Activated naive CD8-positive, alpha-beta T cell treated with anti-CD3 and anti-CD28 coated beads, Interleukin-2, amount 50 U/mL, for 16 hours (primary cell): ENCODE data around the gene GIMAP6.
"Not testable (repeated sequence)": the region's sequence is repeated elsewhere in the genome, so short reads cannot be mapped to it uniquely, and the experiment has no call there.

Source experiments
- DNase-seq: peaks from one replicate; pipeline ENCODE4 v3.0.0-alpha.2; 2020; ENCODE audit warnings: low read depth, low spot score

The GIMAP6 gene

DNA sequence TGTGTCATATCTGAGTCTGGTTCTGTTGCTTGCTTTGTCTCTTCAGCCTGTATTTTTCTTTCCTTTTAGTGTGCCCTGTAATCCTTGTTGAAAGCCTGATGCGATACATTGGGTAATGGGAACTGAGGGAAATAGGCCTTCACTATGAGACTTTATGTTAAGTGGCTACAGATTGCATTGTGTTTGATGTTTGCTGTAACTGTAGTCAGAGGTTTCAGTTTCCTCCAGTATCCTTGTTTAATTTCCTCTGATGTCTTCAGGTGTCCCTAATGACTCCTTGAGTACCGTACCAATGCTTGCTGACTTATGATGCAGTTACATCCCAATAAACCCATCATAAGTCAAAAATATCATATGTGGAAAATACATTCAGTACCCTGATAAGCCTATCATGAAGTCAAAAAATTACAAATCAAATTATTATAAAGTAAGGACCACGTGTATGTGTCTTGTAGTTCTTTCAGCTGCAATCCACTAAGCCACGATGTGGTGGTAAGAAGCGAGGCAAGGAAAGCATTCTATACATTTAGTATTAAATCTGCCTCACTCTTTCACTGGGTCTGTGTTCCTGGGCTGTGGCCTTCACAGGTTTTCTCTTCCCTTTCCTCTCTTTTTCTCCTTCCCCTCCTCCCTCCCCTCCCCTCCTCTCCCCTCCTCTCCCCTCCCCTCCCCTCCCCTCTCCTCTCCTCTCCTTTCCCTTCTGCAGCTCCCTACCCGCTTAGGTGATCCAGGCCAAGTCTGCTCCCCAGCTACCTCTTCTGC, 13.3 kb upstream of the GIMAP6 start:
- no peak for DNase-seq

DNA sequence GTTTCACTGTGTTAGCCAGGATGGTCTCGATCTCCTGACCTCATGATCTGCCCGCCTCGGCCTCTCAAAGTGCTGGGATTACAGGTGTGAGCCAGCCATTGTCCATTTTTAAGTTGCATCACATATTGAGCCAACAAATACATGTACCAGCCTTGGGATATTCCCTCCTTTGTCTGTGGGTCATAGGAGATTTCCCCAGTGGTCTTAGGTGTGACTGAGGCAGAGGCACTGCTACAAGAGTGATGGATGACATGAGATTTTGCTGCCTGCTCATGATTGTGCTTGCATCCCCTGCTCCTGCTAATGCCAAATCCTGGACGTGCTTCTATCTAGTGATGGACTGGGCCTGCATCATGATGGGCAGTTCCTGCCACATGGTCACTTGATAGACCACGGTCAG, 10.7 kb upstream of the GIMAP6 start:
- DNase-seq, result no peak

DNA sequence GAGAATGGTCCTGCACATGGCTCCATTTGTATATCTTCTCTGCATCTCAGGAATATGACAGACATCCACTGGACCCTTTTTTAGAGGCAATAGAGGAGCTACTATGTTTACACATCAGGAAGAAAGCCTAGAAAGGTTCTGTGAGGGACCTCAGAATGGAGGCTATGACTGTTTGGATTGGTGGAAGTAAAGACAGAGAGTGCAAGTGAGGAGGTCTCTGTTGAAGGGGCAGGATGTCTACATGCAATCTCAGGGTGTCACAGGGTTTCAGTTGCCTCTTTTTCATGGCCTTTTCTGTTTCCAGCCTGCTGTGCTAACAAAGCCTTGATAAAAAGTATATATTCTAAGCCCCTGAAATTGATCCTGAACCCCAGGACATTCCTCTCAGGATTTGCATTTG, 9.7 kb upstream of the GIMAP6 start:
- no peak for DNase-seq

DNA sequence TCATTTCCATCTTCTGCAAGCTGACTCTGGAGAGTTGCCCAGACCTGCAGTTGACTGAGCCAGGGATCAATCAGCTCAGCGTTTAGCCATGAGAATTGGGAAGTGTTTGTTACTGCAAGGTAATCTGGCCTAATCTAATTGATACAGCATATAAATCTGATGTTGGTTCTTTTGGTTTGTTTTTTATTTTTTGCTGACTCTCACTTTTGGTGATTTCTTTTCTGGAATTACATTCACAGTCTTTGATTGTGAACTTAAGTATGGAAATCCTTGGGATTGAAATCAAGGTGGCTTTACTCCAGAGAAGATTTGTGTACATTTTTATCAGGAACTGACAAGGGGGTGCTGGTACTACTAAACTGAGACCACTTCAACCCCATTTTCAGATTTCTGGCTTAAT, 1.7 kb upstream of the GIMAP6 start:
- DNase-seq, result no peak

DNA sequence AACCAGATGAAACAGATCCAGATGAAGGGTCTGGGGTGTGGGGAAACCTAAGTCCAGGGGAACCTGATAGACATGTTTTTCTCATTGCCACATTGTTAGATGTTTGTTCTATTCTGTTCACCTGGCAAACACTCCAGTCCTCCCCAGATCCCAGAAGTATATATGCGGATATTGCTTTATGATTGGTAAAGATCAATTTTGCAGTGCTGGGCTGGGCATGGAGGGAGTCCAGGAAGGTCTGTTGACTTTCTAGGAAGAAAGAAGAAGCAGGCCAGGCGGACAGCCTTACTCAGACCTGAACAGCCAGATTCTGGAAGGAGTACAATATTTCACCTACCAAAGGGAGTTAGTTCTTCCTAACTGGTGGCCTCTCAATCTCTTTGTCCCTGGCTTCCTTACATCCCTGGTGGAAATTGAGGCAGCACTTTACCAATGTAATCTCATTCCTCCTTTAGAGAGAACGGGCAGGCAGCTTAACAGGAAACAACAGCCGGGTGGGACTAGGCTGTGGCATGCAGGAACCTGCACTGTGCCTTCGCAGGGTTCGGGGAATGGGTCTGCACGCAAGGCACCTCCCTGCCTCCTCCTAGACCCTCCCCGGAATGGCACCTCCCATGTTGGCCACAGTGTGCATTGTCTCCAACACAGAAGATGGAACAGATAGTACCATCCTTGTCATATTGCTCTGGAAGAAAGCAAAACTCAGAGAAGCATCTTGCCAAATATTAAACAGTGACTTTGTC, 930 bp downstream of the GIMAP6 start:
- DNase-seq, result peak; percentile 23

DNA sequence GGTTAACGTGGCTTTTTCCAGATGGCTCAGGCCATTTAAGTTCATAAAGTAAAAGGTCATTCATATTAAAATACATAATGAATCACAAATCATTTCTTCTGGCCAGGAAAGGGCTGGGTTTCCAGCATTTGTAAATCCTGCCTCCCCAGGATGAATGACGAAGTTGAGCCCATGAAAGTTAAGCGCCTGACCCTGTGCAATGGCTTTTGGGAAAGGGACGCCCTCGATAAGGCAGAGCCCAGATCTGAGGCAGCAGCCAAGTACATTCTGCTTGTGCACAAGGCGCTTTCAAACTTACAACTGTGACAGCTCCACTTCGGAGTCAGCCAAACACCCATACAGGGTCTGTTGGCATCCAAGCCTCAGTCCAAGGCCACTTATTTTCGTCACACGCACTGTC, 2.8 kb downstream of the GIMAP6 start:
- no peak for DNase-seq

DNA sequence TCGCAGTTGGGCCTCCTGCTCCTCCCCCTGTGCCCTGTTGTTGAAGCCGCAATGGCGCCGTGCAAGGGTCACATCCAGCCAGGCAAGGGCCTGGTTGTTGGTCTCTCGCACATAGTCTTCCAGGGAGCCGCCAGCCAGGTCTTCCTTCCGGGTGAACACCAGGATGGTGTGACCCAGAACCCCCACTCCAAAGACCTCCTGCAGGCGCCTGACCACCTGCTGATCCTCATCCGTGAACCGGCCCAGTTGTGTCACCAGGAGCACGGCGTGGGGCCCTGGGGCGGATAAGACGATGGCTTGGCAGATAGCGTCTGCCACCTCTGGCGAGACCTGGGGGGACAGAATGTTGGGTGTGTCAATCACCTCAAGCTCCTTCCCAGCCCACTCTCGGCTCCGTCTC, 4.2 kb downstream of the GIMAP6 start:
- no peak for DNase-seq

DNA sequence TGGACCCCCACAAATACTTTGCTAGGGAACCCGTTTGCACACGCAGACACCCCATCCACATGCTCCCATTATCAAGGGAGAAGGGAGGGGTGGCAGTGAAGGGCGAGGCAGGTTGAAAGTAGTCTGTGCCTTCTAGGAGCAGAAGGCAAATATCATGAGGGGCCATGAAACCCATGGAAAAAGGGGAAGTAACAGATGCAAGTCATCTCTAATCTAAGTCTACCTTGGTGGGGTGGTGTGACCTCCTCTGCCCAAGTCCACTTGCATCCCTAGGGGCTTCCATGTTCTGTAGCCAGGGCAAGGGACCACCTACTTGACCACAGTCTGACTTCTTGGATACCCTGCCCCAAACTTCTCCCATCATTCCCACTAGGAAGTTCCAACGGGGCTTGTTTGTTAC, 5.5 kb downstream of the GIMAP6 start:
- no peak for DNase-seq

DNA sequence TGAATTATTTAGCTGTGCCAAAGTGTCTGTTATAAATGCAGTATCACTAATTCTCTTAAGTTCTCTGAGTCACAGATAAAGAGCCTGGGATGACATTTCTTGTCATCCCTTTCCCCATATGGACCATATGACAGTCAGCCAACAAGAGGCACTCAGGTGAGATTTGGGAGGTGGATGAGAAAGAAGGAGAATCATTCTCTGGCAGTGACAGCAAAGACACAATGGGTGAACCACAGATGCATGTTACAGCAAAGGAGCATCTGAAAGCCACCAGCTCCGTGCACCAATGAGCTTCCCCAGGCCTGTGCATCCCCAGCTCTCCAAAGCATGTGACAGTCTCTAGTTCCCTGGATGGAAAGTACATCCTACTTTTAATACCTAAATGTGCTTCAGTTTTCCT, 10.8 kb downstream of the GIMAP6 start:
- DNase-seq, result no peak

DNA sequence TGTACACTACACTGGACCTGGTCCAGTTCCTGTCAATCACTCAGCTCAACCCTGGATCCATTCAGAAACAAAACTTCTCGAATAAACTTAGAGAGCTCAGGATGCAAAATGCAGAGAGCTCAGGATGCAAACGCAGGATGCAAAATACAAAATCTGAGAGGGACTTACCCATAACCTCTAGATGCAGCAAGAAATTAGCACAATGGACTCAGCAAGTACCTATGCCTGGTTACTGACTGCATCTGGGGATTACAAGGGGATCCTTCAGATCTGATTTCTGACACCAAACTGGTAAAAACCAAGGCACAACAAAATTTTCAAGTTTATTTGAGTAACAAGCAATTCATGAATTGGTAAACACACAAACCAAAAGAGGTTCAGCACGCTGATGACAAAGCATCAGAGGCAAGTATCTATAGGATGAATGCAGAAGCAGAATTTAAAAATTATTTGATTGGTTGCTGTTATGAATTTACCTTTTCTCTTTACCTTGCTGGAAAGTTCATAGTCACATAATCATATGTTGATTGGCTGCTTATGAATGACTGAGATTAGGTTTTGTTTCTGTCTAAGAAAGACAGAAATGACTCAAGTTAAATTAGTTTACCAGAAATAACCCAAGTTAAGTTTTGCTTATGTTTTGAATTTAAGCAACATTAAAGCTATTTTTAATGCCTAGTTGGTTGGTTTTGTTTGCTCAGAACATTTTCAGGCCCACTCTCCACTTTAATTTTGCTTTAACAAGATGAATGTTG, 11.4 kb downstream of the GIMAP6 start:
- no peak for DNase-seq

DNA sequence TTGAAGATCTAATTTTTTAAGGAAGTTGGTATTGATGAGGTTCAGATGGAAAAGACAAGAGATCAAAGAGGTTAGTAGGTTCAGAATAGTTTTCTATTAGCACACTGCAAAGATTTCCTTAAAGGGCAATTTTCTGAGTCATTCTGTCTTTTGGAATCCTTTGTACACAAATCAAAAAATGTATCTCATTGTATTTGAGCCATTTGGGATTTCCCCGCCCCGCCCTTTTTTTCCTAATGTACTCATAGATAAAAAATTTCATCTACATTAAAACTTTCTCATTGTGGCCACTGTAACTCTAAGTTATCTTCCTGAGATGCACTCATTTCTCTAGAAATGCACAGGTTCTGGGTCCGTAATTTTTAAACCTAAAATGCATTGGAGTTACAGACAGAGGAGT, 12.1 kb downstream of the GIMAP6 start:
- DNase-seq, result no peak

DNA sequence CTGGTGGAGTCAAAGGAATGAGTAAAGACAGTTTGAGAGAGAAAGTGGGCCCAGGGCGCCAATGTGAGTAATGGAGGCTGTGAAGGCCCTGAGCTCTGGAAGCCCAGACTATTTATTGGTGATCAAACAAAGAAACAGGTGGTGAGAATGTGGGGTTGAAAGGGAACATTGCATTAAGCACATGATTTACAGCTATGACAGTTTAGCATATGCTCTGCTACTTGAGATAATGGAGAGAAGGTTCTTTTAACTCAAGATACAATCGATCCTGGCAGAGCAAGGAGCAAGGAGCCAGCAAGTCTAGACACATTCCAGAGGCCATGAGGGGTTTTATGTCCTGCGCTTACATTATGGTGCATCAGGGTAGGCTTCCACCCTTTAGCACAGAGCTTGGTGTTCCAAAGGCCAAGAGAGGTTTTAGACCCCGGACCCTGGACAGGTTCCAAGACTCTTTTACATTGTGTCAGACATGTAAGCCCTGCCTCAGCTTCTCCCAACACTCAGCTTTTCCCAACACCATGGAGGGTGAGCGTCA, 16.9 kb downstream of the GIMAP6 start:
- DNase-seq, result not testable (repeated sequence)

DNA sequence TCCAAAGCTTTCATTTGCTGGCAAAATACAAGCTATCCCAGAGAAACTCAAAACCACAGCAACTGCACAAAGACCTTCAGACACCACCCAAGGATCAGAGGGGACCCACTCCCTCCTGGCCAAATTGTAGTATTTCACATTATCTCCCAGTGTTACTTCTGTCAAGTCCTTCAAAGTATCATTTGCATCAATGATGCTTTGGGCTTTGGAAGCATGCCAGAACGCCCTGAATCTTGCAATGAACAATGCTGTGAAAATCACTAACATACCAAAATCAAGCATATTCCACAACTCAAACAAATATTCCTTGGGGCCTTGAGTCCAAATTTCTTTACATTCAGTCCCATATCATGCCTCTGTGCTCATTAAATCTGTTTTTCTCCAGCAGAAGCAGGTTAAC, 17.8 kb downstream of the GIMAP6 start:
- not testable (repeated sequence) for DNase-seq

DNA sequence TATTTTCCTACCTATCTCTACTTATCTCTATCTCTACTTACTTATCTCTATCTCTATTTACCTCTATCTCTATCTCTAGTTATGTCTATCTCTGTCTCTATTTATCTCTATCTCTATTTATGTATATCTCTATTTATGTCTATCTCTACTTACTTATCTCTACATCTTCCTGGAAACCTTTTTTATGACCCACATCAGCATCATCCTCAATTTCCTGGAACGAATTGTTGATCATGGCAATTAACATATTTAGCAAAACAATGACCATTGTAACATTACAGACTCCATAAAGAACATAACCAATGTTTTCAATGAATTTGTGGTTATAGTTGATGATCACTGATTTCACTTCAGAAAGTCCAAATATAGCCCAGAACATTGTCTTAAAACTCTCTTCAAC, 18.3 kb downstream of the GIMAP6 start:
- no peak for DNase-seq

DNA sequence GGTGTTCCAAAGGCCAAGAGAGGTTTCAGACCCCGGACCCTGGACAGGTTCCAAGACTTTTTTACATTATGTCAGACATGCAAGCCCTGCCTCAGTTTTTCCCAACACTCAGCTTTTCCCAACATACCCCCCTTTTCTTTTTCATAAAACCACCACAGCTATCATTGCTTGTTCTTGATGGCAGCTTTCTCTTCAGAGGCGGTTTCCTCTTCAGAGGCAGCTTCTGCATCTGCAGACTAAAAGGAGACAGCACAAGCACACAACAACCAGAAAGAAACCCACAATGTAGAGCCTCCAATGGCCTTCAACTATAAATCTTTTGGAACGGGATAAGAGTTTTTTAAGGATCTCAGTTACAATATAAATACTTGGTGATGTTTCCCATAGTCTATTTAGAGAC, 19.3 kb downstream of the GIMAP6 start:
- DNase-seq, result no peak

DNA sequence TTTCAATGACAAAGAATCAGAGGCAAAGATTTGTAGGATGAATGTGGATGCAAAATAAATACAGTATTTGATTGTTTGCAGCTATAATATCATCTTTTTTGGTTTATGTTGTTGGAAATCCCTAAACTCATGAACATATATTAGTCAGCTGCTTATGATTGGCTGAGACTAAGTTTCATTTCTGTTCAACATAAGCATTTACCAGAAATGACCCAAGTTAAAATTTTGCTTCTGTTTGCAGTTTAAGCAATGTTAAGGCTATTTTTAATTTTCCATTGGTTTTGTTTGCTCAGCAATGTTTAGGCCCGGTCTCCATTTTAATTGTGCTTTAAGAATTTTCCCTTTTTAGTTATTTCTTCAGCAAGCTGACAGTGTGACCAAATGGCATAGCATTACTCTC, 22.0 kb downstream of the GIMAP6 start:
- DNase-seq, result no peak

DNA sequence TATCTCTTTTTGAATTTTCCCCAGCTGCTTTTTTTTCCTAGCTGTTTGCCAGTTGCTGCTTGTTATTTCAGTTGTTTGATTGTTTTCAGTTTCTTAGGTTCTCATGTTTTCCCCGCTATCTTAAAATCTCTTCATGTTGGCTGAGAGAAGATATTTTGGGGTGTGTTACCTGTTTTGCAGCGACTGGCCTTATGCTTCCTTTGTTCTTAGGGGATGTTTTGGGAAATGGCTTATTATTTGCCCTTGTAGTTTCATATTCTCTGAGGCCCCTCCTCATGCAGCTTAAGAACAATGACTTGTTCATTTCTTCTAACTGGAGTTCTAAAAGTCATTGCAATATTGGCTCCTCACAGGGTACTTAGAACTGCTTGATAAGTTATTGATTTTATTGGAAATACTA, 28.6 kb downstream of the GIMAP6 start:
- not testable (repeated sequence) for DNase-seq

DNA sequence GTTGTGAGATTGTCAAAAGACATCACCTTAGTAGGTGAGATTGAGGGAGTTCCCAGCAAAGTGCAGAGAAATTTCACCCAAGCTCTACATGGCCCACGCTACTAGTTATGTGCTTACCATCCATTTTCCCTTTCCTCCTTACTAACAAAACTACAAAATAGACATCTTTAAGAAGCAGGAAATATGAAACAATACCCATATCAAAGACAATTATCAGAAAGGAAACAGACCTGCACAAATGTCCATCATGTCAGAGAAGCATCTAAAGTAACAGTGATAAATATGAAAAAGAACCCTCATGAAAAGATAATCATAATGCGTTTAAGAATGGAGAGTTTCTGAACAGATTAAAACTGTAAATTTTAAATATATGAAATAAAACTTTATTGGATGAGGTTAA, 36.8 kb downstream of the GIMAP6 start:
- no peak for DNase-seq

DNA sequence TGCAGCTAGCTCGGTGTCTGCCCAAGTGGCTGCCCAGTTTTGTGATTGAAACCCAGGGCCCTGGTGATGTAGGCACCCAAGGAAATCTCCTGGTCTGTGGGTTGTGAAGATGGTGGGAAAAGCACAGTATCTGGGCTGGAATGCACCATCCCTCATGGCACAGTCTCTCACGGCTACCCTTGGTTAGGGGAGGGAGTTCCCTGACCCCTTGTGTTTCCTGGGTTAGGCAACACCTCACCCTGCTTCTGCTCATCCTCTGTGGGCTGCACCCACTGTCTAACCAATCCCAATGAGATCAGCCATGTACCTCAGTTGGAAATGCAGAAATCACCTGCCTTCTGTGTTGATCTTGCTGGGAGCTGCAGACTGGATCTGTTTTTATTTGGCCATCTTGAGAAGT, 37.4 kb downstream of the GIMAP6 start:
- no peak for DNase-seq

DNA sequence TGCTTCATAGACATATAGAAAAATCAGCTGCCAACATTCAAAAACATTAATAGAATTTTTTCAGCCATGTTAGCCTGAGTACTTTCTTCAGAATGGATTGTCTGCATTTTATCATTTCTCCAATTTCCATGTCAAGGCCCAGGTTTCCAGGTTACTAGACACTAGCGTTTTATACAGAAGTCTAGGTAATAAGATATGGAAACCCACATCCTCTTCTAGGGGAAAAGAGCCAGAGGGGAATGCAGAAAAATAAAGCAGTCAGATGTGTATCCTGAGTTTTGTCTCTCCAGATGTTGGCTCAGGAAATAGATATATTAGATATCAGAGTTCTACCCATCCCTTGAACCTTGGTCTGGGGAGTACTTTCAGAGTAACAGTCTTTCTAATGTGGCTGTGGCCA, 44.6 kb downstream of the GIMAP6 start:
- DNase-seq, result no peak

DNA sequence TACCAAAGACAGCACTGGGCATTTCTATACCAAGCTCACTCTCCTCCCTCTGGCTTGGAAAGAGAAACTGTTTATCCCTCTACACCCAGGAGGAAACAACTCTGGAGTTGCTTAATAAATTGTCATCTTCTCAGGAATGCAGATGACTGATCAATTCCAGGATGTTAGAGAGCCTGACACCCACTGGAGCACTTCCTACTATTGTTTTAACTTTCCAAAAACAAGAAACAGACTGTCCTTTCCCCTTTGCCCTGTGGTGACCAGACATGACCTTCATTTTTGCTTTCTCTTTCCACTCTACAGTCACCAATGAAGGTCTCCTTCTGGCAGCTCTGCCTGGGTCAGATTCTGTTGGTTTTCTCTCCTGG, 45.4 kb downstream of the GIMAP6 start:
- no peak for DNase-seq

DNA sequence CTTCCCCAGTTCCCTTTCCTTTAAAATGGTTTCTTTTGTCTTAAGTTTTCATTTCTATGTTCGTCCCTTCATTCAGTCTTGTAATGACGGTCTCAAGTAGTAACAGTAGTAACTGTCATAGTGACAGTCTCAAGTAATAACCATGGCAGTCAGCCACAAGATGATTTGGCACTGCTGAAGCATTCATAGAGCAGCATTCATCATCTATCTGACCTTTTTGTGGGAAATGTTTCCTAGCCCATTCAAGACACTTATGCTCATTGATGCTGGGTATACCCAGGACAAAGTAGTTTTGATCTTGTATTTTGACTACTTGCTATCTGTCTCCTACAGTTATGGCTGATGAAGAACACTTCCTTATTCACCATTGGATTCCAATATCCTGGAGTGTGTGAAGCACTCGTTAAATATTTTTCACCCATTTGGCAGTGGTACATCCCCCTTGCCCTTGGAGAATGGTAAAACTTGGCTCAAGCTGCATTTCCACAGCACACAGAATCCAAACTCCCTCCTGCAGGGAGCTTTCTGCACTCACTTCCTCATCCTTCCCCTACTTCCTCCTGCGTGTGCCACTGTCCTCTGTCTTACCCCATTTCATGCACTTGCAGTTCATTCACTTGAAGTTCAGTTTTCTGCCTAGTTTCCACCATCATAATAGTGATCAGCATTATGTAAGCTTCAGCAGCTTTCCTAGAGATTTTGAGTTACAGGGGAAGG, 46.0 kb downstream of the GIMAP6 start:
- DNase-seq, result no peak
